Activated CD4-positive, alpha-beta T cell treated with anti-CD3 and anti-CD28 coated beads for 1 hour (primary cell): ENCODE data around the gene CHST15.

Experiments
- DNase-seq: peaks from one replicate; pipeline ENCODE4 v3.0.0-alpha.2; 2020

CHST15 gene

DNA sequence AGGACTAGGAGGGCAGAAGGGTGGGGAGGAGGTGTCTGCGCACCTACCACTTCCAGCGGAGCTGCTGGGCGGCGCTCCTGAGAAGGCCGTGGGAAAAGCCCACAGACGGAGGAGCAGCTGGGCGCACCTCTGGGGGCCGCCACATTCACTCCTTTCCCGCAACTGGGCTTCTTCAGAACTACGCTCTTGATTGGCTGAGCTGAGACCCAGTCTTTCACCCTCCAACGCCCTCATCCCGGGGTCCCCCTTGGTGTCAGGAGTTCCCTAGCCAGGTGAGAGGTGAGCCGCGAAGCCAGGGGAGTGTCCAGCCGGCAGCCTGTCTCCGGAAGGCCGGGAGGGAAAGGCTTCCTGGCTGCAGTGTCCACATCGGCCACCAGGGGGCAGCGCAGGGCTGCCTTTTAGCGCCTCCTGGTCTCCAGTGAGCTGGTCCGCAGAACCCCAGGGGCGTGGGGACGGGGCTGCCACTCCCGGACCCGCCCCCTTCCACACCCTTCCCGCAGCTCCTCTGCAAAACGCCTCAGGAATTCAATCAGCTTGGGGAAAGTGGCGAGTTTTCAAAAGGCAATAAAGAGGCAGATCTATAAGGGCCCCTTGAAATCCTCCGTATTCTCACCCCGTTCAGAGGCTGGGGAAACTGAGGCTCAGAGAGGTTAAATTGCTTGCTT is 98.8 kb downstream of the CHST15 start:
- peak; percentile 68 for DNase-seq

DNA sequence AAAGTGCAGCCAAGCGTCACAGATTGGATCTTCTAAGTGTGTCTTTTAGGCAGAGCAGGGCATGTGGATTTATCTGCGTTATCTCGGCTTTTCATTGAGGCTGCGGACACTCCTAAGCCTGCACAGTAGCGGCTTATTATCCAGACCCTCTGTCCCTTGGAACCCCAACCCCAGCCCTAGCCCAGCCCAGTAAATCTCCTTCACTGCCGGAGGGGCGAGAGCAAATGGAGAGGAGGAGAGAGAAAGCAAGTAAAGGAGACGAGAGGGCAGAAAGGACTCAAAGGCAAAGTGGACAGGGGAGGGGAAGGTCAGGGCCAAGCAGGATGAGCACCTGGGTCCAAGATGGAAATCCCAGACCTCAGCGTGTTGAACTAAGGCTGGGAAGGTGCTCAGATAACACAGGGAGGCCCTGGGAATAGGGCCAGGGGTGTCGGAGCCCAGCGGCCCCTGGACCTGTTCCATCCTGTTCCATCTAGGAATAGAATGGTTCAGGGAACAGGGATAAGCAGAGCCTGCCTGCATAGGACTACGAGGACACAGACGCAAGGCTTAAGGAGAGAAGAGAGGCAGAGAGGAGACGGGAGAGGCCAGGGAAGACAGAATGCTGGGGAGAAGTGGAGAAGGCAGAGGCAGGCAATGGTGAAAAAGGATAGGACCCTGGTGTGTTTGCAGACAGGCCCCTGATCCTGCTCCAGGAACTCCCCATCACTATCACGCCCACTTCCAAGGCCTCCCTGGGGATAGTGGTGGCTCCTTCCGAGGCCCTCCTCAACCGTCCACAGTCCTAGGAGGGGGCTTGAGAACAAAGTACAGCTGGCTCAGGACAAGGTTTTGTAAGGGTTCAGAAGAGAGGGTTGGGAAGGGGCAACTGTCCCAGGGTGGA is 99.6 kb downstream of the CHST15 start:
- DNase-seq = no peak

DNA sequence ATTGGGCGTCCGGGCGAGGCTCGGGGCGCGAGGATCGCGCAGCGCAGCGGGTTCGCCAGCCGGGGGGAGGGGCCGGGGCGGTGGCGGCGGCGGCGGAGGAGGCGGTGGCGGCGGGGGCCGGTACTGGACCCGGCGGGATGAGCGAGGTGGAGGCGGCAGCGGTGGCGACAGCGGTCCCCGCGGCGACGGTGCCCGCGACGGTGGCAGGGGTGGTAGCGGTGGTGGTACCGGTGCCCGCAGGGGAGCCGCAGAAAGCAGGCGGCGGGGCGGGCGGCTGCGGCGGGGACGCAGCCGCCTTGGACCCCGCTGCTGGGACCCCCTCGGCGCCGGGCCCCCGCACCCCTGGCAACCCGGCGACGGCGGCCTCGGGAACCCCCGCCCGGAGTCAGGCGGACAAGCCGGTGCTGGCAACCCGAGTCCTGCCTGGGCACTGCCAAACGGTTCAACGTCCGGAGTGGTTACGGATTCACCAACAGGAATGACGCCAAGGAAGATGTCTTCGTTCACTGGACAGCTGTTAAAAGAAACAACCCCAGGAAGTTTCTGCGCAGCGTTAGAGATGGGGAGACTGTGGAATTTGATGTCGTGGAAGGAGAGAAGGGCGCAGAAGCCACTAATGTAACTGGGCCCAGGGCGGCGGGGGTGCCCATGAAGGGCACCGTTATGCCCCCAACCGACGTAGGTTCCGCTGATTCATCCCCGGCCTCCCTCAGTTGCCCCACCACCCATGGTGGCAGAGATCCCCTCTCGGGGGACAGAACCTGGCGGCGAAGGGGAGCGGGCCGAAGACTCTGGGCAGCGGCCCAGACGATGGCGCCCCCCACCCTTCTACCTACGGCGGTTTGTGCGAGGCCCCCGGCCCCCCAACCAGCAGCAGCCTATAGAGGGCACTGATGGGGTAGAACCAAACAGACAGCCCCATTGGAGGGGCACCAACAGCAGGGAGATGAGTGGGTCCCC is 101.5 kb downstream of the CHST15 start:
- DNase-seq = no peak

DNA sequence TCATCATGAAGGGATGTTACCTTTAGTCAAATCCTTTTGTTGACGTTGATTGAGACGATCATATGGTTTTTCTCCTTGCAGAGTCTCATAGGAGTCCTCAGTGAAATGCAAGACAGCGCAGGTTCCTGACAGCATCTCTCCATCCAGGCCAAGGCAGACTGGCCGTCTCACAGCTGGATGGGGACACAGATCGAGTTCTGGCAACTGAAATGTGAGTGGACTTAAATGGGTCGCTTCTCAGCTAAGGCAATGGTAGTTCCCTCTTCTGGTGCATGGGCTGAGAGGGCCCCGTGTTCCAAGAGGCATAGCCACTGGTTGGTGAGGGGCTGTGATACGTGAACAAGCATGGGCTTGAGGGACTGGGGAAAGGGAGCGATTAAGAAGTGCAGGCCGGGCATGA is 102.5 kb downstream of the CHST15 start:
- no peak for DNase-seq

DNA sequence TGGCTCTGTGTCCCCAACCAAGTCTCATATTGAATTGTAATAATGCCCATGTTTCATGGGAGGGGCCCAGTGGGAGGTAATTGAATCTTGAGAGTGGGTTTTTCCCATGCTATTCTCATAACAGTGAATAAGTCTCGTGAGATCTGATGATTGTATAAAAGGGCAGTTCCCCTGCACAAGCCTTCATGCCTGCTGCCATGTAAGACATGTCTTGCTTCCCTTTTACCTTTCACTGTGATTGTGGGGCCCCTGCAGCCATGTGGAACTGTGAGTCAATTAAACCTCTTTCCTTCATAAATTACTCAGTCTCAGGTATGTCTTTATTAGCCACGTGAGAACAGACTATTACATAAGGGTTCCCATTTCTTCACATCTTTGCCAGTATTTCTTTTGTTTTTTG is 104.7 kb downstream of the CHST15 start:
- DNase-seq = no peak

DNA sequence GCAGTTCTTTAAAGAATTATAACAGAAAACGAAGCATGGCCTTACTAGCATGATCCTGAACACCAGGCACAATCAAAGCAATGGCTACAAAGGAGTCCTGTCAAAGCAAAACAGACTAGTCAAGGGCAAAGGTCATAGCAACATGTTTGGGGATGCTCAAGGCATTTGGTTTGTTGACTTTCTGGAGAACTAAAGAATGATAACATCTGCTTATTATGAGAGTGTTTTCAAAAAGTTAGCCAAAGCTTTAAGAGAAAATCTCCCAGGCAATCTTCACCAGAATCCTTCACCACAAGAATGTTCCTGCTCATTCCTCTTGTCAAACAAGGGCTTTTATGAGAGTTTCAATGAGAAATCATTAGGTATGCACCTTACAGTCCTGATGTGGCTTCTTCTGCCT is 106.7 kb downstream of the CHST15 start:
- DNase-seq = no peak

DNA sequence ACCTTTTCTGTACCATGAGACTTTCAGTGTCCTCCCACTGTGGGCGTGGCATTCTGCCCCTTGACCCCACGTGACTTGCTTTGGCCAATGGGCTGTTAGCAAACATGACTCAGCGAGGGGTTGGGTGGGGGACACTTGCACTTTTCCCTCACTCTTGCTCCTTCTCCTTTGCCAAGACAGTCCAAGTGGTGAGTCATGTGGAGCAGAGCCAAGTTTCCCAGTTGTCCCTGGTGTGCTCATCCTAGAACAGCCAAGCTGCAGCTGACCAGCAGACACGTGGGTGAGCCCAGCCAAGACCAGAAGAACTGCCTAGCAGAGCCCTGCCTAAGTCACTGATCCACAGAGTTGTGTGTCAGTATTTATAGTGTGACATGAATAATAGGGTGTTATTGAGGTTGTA is 119.0 kb downstream of the CHST15 start:
- DNase-seq = no peak

DNA sequence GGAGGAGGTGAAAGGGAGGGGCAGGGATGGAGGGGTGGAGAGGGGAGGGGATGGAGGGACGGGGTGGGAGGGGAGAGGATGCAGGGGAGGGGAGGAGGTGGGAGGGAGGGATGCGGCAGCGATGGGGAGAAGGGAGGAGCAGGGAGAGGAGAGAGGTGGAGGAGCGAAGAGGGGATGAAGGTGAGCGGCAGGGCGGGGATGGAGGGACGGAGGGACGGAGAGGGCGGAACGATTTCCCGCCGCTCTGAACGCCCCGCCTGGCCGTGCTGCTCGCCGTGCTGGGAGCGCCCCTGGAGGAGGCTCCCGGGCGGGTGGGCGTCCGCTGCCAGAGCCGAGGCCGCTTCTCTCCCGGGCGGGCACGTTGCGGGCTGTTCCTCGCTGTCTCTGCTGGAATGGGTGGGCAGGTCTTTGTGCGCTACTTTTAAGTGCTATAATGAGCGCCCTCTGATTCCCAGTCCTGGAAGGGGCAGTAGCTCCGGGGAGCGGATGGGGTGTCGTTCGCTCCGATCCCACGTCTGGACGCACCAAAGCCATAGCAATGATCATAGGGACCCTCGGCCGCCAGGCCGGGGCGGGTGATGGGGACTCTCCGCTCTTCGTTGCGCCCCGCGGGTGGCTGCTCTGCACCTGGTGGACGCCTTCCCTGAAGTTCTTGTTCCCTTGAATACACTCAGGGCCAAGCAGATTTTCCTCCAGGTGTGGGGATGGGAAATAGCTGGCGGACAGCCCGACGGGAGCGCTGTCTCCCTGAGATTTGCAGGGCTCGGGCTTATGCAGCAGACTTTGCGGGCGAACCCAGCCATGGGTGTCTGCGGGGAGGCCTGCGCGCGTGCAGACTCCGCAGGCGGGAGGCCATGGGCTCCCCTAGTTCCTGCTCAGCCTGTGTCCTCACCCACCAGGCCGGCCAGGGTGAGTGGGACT is 120.7 kb downstream of the CHST15 start:
- no peak for DNase-seq

DNA sequence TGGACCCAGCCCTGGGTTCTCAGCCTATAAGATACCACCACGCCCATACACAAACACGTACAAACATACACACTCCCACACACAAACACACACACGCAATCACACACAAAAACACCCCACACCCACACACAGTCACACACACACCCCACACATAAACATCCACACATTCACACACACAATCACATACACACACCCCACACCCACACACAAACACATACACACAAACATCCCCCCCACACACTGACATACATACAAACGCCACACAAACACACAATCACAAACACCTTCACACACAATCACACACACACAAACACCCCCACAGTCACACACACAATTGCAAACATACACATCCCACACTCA is 122.5 kb downstream of the CHST15 start:
- no peak for DNase-seq

DNA sequence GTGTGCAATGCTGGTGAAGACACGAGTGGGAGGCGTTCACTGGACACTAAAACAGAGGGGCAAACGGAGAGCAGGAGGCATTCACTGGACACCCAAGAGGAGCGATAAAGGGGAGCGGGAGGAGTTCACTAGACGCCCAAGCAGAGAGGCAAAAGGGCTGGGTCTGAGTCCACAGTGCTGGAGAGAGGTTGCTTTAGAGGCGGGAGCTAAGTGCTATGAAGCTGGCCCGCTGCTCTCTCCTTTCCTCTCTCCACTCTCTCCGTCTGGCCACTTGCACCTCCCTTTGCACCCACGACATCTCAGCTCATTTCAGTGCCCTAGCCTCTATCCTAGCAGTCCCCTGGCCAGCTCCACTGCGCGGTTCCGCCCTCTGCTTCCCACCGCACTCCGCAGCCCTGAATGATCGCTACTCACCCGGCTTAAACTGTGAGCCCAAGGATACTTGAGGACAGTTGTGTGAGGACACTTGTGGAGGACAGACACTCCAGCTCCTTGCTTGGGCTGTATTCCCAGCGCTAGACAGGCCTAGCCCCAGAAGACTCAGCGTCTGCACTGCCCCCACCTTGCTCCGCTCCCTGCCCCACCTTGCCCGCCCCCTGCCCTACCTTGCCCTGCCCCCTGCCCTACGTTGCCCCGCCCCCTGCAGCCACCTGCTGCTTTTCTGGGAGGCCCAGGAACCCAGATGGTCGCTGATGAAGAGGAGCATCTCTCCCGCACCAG is 123.0 kb downstream of the CHST15 start:
- no peak for DNase-seq

DNA sequence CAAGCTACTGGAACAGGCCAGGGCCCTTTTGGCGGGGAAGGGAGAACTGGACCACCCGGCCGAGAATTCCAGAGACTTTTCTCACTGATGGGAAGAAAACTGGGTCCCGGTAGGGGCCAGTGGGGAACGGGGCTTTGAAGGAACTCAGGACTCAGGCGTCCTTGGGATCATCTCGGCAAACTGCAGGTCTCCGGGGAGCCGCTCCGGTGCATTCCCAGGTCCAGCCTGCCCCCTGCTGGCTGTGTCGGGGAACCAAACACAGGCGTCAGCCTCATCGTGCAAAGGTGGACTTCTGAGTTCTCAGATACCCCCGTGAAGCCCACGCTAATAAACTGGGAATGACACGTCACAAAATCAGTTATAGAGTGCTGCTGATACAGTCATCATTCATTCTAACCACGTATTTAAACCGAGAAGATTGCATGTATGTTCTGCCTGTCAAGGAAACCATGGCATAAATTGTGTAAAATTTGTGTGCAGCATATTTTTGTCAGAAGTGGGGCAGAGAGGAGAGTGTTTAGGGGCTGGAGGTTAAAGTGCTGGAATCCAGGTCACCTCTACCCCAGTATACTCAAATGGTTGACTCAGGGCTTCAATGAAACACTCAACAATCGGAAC is 125.7 kb downstream of the CHST15 start:
- no peak for DNase-seq

DNA sequence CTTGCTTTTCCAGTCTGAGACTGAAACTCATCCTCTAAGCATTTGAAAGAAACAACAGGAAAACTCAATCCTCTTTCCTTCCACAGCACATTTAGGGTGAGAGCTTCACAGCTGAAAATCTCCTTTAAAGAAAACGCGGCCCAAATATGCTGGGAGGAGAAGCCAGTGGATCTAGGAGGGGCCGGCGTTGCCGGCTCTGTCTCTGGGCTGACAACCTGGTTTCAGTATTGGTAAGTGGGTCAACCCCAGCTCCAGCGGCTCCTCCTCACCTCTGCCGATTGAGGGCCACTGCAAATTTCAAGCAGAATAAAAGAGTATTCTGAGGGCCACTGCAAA is 126.5 kb downstream of the CHST15 start:
- DNase-seq = no peak

DNA sequence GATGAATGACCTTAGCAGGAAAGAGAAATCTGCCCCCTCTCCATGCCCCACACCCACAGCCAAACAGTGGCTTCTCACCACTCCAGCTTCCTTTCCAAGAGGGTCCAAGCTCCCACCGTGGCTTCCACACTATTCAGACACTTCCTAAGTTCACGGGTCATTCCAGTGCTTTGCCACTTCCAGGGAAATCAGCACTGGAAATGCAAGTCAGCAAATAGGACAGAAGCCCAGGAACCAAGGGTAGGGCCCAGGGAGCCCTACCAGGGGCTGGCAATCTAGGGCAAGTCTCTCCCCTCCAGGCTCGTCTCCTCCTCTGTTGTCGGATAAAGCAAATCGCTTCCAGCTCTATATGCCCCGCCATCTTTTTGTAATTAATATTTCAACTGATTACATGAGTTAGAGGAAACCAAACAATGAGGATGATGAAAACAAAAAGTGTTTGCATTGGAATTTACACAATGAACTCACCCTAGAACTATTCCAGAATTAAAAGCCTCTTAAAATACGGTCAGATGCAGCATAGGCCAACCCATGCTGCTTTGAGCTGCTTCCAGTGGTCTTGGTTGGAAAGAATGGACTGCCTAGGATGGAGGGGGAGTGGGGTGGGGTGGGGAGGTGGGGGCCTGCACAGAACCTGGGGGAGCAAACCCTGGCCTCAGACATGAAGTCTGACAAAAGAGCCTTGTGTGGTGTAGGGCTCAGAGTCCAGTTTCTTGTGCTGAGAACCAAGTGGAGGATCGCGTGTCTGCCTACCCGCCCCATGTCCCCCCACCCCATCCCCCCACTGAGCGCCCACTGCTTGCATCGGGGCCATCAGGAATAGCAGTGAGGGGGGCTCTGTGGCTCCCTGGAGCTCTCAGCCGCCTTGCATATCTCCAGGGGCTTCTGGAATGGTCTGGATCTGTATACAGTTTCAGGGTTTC is 127.2 kb downstream of the CHST15 start:
- no peak for DNase-seq

DNA sequence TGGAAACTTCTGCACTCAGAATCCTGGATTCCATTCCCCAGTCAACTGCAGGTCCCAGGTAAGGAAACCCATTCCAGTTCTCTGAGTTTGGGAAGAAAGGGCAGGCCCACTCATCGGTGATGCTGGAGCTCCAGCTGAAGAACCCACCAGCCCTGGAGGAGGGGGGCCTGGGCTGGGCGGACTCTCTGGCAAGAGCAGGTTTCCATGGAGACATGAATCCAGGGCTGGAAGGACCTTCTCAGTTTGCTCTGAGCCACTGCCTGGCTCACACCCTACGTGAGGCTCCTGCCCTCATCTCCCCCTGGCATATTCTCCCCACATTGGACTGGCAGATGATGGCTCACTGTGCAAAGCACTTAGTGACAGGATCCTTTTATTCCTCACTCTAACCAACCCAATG is 128.4 kb downstream of the CHST15 start:
- DNase-seq = no peak

DNA sequence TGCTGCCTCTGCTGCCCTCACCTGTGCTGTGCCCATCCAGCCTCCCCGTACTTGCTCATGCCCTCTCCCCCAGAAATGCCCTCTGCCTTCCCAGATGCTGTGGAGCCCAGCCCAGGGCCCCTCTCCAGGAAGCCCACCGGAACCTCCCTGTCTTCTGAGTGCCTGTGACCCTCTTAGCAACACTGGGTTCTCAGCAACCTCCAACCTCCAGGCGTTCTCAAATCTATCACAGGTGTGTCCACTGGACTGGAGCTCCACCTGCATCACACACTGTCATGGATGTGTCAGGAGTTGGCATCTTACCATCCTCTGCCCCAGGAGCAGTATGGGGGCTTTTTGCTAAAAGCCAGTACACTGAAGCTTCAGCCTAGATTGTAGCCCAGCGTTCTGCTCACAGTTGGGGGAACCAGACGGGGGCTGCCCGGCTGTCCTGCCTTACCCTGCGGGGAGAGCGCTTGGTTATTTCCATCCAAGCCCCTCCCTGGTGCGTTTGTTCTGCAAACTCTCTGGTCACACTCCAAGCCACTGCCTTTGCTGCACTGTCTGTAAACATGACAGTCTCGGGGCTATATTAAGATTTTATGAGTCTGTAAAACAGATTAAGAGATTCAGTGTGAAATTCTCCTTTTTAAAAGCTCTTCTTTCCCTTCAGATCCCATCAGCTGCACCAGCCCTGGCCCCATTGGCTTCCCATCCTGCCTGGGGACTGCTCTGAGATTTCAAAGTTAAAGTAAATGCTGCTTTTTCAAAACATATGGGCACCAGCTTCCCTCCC is 130.5 kb downstream of the CHST15 start:
- no peak for DNase-seq

DNA sequence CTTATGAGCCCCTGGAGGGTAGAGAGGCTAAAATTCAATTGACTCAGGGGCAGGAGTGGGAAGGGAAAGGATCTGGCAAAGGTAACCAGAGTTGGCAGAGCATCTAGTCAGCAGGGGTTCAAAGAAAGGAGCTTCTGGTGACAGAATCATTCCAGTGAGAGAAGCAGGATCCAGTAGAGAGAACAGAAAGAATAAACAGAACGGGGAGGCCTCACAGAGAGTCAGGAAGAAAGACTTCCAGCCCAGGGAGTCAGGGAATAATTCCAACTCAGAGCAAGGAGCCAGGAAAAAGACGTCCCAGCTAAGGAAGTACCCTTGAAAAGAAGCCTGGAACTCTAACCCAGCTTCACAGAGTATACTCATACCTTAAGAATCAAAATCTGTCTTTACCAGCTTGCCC is 135.2 kb downstream of the CHST15 start:
- no peak for DNase-seq
